ENCODE data around the gene C1orf105.

GRCh38 chr1:172399756-172400721 is 20.4 kb upstream of the C1orf105 start:
- TF ChIP-seq, protein P1, sequence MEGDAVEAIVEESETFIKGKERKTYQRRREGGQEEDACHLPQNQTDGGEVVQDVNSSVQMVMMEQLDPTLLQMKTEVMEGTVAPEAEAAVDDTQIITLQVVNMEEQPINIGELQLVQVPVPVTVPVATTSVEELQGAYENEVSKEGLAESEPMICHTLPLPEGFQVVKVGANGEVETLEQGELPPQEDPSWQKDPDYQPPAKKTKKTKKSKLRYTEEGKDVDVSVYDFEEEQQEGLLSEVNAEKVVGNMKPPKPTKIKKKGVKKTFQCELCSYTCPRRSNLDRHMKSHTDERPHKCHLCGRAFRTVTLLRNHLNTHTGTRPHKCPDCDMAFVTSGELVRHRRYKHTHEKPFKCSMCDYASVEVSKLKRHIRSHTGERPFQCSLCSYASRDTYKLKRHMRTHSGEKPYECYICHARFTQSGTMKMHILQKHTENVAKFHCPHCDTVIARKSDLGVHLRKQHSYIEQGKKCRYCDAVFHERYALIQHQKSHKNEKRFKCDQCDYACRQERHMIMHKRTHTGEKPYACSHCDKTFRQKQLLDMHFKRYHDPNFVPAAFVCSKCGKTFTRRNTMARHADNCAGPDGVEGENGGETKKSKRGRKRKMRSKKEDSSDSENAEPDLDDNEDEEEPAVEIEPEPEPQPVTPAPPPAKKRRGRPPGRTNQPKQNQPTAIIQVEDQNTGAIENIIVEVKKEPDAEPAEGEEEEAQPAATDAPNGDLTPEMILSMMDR (IDR thresholded peaks at IDR 0.05) = peak; percentile 68
- TF ChIP-seq ZFX (IDR thresholded peaks at IDR 0.05; ENCODE audit: borderline replicate concordance) = no peak
